ENCODE results near the gene THSD7B. TPM values are rescaled to one million over a fixed set of nuclear protein-coding genes. Genes with fewer than 3 reads are reported as not detected.

The THSD7B gene
- total and polyA plus RNA-seq, 3 donors from 2014 or later, result 0.87 to 2.1 (median 1.1) TPM

DNA sequence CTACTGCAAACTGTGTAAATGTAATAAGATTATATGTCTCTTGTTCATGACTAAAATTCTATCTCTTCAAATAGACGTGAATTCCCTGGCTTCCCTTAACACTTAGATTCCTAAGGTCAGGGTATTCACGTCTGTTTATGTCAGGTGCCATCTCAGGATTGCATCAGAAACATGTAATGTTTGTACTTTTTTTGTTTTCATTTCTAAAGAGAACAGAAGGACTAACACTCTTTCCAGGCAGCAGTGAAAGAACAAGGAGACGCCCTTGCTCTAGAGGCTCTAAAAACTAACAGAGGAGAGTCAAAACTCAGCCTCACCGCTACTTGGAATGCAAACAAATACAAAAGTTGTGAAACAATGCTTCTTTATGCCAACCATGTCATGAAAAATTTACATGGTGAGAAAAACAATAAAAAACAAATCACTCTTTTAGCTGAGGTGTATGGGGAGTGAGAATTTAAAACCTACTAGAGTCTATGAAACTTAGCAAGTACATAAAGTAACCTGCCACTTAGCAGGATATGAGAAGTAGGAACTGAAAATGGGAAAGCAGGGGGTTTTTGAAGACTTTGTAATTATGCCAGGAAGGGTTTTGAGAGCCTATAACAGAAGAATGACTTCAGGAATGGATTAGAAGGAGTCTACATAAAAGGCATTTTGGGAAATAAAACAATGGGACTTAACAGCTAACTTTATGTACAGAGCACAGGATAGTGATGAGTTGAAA lies 522.7 kb downstream of the THSD7B start:
- WGBS, 2 donors, result 67 to 78% methylated on average over 4 of the region's 4 CpGs
- no peak for TF ChIP-seq CTCF (IDR thresholded peaks at IDR 0.05)
- TF ChIP-seq POLR2A (IDR thresholded peaks at IDR 0.05), result no peak
- DNase-seq, result no peak
- intact Hi-C loops (cut with DNase I; ENCODE audit: low total_unique reads), result no loop called here
- H3K9me3 ChIP-seq, result no peaks in the 10 kb centered on the region
- H3K27me3 ChIP-seq, result no peaks in the 10 kb centered on the region
- no peaks in the 10 kb centered on the region for H3K4me1 ChIP-seq
- no peak overlapping the region for H3K4me3 ChIP-seq
- H3K36me3 ChIP-seq (ENCODE audit: low read depth, missing control alignments), result no peaks in the 10 kb centered on the region
- no peak overlapping the region for H3K27ac ChIP-seq

- Histone ChIP-seq H3K36me3 (ENCODE audit: low read depth, missing control alignments) (no peaks in the 10 kb centered on the region), H3K4me3 (no peak overlapping the region), H3K27ac (no peak overlapping the region), H3K4me1 (no peaks in the 10 kb centered on the region), H3K9me3 (no peaks in the 10 kb centered on the region), H3K27me3 (no peaks in the 10 kb centered on the region)
- DNase-seq, result no peak
- no peak for TF ChIP-seq CTCF (IDR thresholded peaks at IDR 0.05)
- no peak for TF ChIP-seq POLR2A (IDR thresholded peaks at IDR 0.05)
- intact Hi-C loops (cut with DNase I; ENCODE audit: low total_unique reads), result no loop called here
Measured at GRCh38 chr2:137291836-137292570, 526.7 kb downstream of the THSD7B start.

- Histone ChIP-seq H3K4me3 (no peak overlapping the region), H3K4me1 (no peaks in the 10 kb centered on the region), H3K27me3 (no peaks in the 10 kb centered on the region), H3K36me3 (ENCODE audit: low read depth, missing control alignments) (no peaks in the 10 kb centered on the region), H3K27ac (no peak overlapping the region), H3K9me3 (no peaks in the 10 kb centered on the region)
- intact Hi-C loops (cut with DNase I; ENCODE audit: low total_unique reads), result no loop called here
- no peak for TF ChIP-seq POLR2A (IDR thresholded peaks at IDR 0.05)
- no peak for TF ChIP-seq CTCF (IDR thresholded peaks at IDR 0.05)
- 92 to 93% methylated on average over 3 of the region's 3 CpGs for WGBS, 2 donors
- no peak for DNase-seq
Measured at GRCh38 chr2:137298377-137298776, 533.0 kb downstream of the THSD7B start.

DNA sequence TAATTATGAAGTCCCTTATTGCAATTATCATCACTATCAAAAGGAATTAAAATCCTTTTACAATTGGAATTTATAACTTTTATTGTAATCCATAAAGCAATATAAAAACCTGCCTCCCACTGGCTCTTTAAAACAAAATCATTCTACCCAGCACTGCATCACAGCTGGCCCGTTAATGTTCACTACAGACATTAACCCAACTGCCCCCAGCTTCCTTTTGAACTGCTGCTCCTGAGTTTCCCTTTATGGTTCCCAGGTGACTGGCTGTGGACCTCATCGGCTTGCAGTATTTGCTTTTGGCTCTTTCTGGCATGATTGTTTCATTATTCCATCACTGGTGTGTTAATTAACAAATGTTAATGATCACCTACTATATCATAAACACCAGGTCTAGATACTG lies 535.6 kb downstream of the THSD7B start:
- DNase-seq, result no peak
- Histone ChIP-seq H3K36me3 (ENCODE audit: low read depth, missing control alignments) (no peaks in the 10 kb centered on the region), H3K27me3 (no peaks in the 10 kb centered on the region), H3K4me3 (no peak overlapping the region), H3K9me3 (no peaks in the 10 kb centered on the region), H3K27ac (no peak overlapping the region), H3K4me1 (no peaks in the 10 kb centered on the region)
- TF ChIP-seq CTCF (IDR thresholded peaks at IDR 0.05) (no peak), POLR2A (IDR thresholded peaks at IDR 0.05) (no peak)
- 46 to 79% methylated on average over 2 of the region's 2 CpGs for WGBS, 2 donors
- intact Hi-C loops (cut with DNase I; ENCODE audit: low total_unique reads), result no loop called here
